Lower leg skin (tissue), 4 donors: Measurements from ENCODE around the gene TSPO2. TPM values are rescaled to one million over a fixed set of nuclear protein-coding genes. Genes with fewer than 3 reads are reported as not detected.
"Not testable (repeated sequence)": the region's sequence is repeated elsewhere in the genome, so short reads cannot be mapped to it uniquely, and the experiment has no call there.

ENCODE experiments used
- DNase-seq, 2 donors: peaks; one replicate each; pipeline ENCODE4 v3.0.0-alpha.2; 2019; ENCODE audit warnings: low spot score in 2 of 2
- H3K4me3 ChIP-seq: fragments of 200-600 bp; sonication (generic); 2 replicates; pipeline ENCODE4 v1.5.1; 2017; ENCODE audit warnings: mild to moderate bottlenecking, low read depth; ENCODE audit not compliant: poor library complexity, severe bottlenecking
- POLR2A ChIP-seq, 2 donors: fragments of 450-650 bp; IDR thresholded peaks; one replicate each; pipeline ENCODE4 v1.6.1; 2016 to 2017; ENCODE audit warnings: antibody characterized with exemption in 2 of 2, mild to moderate bottlenecking in 1 of 2, moderate library complexity in 1 of 2
- WGBS, 2 donors: methylation state at CpG; one replicate each; pipeline ENCODE4 v1.1.5; 2018; 5-methylcytosine and 5-hydroxymethylcytosine counted together
- intact Hi-C: fragments of 100-400 bp; cut with DNase I; formaldehyde crosslinking; loops from one replicate; pipeline ENCODE4 v1.15.0; 2023; ENCODE audit warnings: low total_unique reads
- total RNA-seq, 4 donors: library from RNA; depleted of rRNA; stranded (reverse); fragments of >200 nt; gene quantifications; one replicate each; pipeline ENCODE4 v1.1.0, GENCODE V29; 2016
- TF ChIP-seq, protein P1 (sequence below), 3 donors: fragments of 450-650 bp; IDR thresholded peaks; one replicate each; pipeline ENCODE4 v1.5.1; 2016; ENCODE audit warnings: antibody characterized with exemption in 3 of 3, mild to moderate bottlenecking in 3 of 3, moderate library complexity in 2 of 3

Gene TSPO2
- total RNA-seq, 4 donors from 2014 or later, result not detected

- intact Hi-C loops, result no loop called here
- DNase-seq, result peak in 1 of 2 donors; percentile 42
- 37 to 44% methylated on average over 3 of the region's 3 CpGs for WGBS, 2 donors
- TF ChIP-seq, protein P1, sequence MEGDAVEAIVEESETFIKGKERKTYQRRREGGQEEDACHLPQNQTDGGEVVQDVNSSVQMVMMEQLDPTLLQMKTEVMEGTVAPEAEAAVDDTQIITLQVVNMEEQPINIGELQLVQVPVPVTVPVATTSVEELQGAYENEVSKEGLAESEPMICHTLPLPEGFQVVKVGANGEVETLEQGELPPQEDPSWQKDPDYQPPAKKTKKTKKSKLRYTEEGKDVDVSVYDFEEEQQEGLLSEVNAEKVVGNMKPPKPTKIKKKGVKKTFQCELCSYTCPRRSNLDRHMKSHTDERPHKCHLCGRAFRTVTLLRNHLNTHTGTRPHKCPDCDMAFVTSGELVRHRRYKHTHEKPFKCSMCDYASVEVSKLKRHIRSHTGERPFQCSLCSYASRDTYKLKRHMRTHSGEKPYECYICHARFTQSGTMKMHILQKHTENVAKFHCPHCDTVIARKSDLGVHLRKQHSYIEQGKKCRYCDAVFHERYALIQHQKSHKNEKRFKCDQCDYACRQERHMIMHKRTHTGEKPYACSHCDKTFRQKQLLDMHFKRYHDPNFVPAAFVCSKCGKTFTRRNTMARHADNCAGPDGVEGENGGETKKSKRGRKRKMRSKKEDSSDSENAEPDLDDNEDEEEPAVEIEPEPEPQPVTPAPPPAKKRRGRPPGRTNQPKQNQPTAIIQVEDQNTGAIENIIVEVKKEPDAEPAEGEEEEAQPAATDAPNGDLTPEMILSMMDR (IDR thresholded peaks at IDR 0.05), result no peak
- no peak for TF ChIP-seq POLR2A (IDR thresholded peaks at IDR 0.05)
- H3K4me3 ChIP-seq, result no peak overlapping the region
Observed at GRCh38 chr6:40999569-40999968, 42.7 kb upstream of the TSPO2 start.

DNA sequence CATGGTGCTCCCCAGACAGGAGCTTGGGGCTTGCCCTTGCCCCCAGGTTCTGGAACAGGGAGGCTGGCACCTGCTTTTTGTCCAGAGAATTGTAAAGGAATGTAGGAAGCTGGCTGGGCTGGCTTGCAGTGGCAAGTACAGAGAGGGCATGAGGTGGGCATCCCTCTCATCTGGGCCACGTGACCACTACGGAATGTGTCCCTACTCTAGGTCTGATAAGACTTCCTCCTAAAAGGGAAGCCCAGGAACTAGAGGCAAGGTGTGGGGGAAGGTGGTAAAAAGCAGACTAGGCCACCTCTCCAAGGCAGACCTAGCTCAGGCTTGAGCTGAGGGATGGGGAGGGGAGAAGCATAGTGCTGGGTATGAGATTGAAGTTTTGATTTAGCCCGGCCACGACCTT lies 42.0 kb upstream of the TSPO2 start:
- TF ChIP-seq, protein P1 (IDR thresholded peaks at IDR 0.05), result no peak
- TF ChIP-seq POLR2A (IDR thresholded peaks at IDR 0.05), result no peak
- no peak overlapping the region for H3K4me3 ChIP-seq
- WGBS, 2 donors, result 87 to 89% methylated on average over 4 of the region's 4 CpGs
- DNase-seq, result no peak
- intact Hi-C loops, result loop anchor here (10.0 kb wide), 1 partner anchor 65 kb away; no protein-coding TSS in a partner anchor

- H3K4me3 ChIP-seq, result no peak overlapping the region
- 63 to 69% methylated on average over 3 of the region's 3 CpGs for WGBS, 2 donors
- intact Hi-C loops, result loop anchor here (10.0 kb wide), 1 partner anchor 63 kb away; no protein-coding TSS in a partner anchor
- TF ChIP-seq POLR2A (IDR thresholded peaks at IDR 0.05), result no peak
- TF ChIP-seq, protein P1 (IDR thresholded peaks at IDR 0.05), result no peak
- no peak for DNase-seq
Observed at GRCh38 chr6:41002168-41002567, 40.1 kb upstream of the TSPO2 start.

DNA sequence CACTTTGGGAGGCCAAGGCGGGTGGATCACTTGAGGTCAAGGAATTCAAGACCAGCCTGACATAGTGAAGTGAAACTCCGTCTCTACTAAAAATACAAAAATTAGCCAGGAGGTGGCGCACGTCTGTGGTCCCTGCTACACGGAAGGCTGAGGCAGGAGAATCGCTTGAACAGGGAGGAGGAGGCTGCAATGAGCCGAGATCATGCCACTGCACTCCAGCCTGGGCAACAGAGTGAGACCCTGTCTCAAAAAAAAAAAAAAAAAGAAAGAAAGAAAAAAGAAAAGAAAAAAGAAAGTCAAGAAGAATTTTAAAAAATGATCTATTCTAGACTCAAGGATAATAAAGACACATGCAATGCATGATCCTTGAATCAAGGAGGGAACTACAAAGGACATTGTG lies 36.0 kb upstream of the TSPO2 start:
- not testable (repeated sequence) for H3K4me3 ChIP-seq
- peak; percentile 53 to 87 for DNase-seq
- intact Hi-C loops, result loop anchor here (10.0 kb wide), 1 partner anchor 59 kb away; no protein-coding TSS in a partner anchor
- WGBS, 2 donors, result 3 to 6% methylated on average over 7 of the region's 7 CpGs

DNA sequence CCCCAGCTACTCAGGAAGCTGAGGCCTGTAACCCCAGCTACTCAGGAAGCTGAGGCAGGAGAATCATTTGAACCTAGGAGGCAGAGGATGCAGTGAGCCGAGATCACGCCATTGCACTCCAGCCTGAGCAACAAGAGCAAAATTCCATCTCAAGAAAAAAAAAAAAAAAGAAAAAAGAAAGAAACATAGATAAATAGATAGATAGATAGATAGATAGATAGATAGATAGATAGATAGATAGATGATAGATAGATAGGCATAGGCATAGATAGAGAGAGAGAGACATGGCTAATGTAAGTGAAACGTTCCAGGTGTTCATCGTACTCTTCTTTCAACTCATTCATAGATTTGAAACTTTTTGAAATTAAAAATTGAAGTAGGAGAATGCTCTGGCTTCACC lies 35.3 kb upstream of the TSPO2 start:
- not testable (repeated sequence) for H3K4me3 ChIP-seq, DNase-seq
- WGBS, 2 donors, result 88 to 96% methylated on average over 4 of the region's 4 CpGs
- intact Hi-C loops, result loop anchor here (10.0 kb wide), 1 partner anchor 58 kb away; no protein-coding TSS in a partner anchor

- no peak for DNase-seq
- intact Hi-C loops, result loop anchor here (10.0 kb wide), 1 partner anchor 57 kb away; no protein-coding TSS in a partner anchor
- H3K4me3 ChIP-seq, result no peak overlapping the region
- TF ChIP-seq POLR2A (IDR thresholded peaks at IDR 0.05), result no peak
- TF ChIP-seq, protein P1 (IDR thresholded peaks at IDR 0.05), result no peak
- 93 to 97% methylated on average over 3 of the region's 3 CpGs for WGBS, 2 donors
Observed at GRCh38 chr6:41008011-41008410, 34.3 kb upstream of the TSPO2 start.

DNA sequence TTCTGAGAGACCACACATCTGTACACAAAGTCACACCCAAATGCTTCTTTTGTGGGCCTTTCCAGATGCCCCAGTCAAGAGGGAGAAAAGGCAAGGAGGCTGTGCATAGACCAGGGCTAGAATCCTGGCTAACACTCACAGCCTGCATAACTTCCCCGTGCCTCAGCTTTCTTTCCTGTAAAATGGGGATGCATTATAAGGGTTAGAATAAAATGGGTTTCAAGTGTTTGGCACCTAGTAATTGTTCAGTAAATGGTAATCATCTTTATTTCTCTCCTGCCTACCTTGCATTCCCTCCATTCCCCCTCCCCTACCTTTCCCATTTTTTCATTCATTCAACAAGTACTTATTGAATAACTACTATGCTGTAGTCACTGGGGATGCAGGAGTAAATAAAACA lies 32.6 kb upstream of the TSPO2 start:
- intact Hi-C loops, result loop anchor here (10.0 kb wide), 1 partner anchor 55 kb away; no protein-coding TSS in a partner anchor
- no peak for TF ChIP-seq POLR2A (IDR thresholded peaks at IDR 0.05)
- TF ChIP-seq, protein P1 (IDR thresholded peaks at IDR 0.05), result no peak
- no peak for DNase-seq
- H3K4me3 ChIP-seq, result no peak overlapping the region
- WGBS, 2 donors, result 96 to 100% methylated on average over 1 of the region's 1 CpG
